HEK293T (cell line): ENCODE results near the gene SF3B6.

Experiments
- CTCF ChIA-PET: fragments of 350-600 bp; formaldehyde crosslinking; extraction: SDS; loops from one replicate; lab custom pipeline; 2021; ENCODE audit warnings: antibody characterized with exemption, inconsistent platforms; lab: Yijun Ruan, JAX
- POLR2A ChIA-PET: fragments of 350-600 bp; formaldehyde crosslinking; extraction: SDS; loops from one replicate; lab custom pipeline; 2020; ENCODE audit warnings: antibody characterized with exemption, inconsistent platforms; lab: Yijun Ruan, JAX
- DNase-seq: peaks from one replicate; pipeline ENCODE4 v3.0.0; 2012; ENCODE audit warnings: mixed read lengths; ENCODE audit errors: extremely low spot score
- ARNT ChIP-seq: fragments of 450-650 bp; IDR thresholded peaks from 2 replicates; pipeline ENCODE4 v1.6.1; 2017; ENCODE audit warnings: mild to moderate bottlenecking
- BHLHE40 ChIP-seq: fragments of 450-650 bp; IDR thresholded peaks from 2 replicates; pipeline ENCODE4 v1.6.1; 2016; ENCODE audit warnings: mild to moderate bottlenecking, moderate library complexity, borderline replicate concordance
- CTBP1 ChIP-seq: fragments of 450-650 bp; IDR thresholded peaks from 2 replicates; pipeline ENCODE4 v1.6.1; 2016; ENCODE audit warnings: borderline replicate concordance
- ELF4 ChIP-seq: fragments of 450-650 bp; IDR thresholded peaks from 2 replicates; pipeline ENCODE4 v1.6.1; 2017; ENCODE audit warnings: antibody characterized with exemption
- FOXA1 ChIP-seq: fragments of 450-650 bp; IDR thresholded peaks from 2 replicates; pipeline ENCODE4 v1.6.1; 2016; ENCODE audit warnings: mild to moderate bottlenecking
- FOXK2 ChIP-seq: fragments of 450-650 bp; IDR thresholded peaks from 2 replicates; pipeline ENCODE4 v1.6.1; 2016; ENCODE audit warnings: mild to moderate bottlenecking
- FOXM1 ChIP-seq: fragments of 450-650 bp; IDR thresholded peaks from 2 replicates; pipeline ENCODE4 v1.6.1; 2017; ENCODE audit warnings: mild to moderate bottlenecking, borderline replicate concordance
- HDGF ChIP-seq: fragments of 450-650 bp; IDR thresholded peaks from 2 replicates; pipeline ENCODE4 v1.6.1; 2017; ENCODE audit warnings: antibody characterized with exemption, borderline replicate concordance
- L3MBTL2 ChIP-seq: fragments of 450-650 bp; conservative IDR thresholded peaks from 2 replicates; pipeline ENCODE4 v1.6.1; 2016; ENCODE audit warnings: mild to moderate bottlenecking
- LEF1 ChIP-seq: fragments of 450-650 bp; IDR thresholded peaks from 2 replicates; pipeline ENCODE4 v1.6.1; 2017; ENCODE audit warnings: mild to moderate bottlenecking, borderline replicate concordance
- NFRKB ChIP-seq: fragments of 450-650 bp; IDR thresholded peaks from 2 replicates; pipeline ENCODE4 v1.6.1; 2016; ENCODE audit warnings: mild to moderate bottlenecking, moderate library complexity
- SP1 ChIP-seq: fragments of 450-650 bp; IDR thresholded peaks from 2 replicates; pipeline ENCODE4 v1.6.1; 2017
- TARDBP ChIP-seq: fragments of 450-650 bp; IDR thresholded peaks from 2 replicates; pipeline ENCODE4 v1.6.1; 2016
- TF ChIP-seq, protein P1 (sequence below): fragments of 450-650 bp; IDR thresholded peaks from 2 replicates; pipeline ENCODE4 v1.6.1; 2016

SF3B6 gene

DNA sequence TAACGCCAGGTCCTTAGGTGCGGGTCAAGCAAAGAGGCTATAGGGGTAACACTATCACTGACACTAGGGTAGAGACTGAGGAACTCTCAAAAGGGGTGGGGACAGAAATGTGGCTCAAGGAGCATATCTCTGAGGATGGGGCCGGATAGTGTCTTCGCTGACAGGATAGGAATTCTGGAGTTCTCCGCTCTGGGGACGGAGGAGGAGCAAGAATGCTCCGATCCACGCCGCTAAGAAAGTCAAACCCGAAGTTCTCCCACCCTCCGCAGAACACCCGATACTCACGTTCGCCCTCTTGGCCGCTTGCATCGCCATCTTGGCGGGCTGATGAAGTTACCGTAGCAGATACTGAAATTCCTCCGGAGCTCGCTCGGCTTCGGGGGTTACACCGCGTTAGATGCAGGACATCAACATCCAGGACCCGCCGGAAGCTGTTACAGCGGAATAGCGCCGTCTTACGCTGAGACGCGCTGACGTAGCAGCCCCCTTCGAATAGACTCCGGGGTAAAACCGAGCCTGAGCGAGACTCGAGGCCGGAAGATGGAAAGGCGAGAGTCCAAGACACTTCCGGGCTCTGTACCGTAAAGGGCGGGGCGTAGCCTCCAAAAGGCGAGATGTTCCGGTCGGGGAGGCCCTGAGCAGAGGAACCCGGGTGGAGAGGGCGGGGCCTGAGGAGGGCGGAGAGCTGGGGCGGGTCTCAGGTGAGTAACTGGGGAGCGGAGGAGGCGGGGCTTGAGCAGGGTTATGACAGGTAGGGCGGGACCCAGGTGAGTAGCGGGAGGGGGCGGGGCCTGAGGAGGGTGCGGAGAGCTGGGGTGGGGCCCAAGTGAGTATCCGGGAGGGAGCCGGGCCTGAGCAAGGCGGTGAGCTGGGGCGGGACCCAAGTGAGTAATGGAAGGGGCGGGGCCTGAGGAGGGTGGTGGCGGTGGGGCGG is at the start of gene SF3B6:
SF3B6 (minus strand) TSS at position 412 of the 934 bp plus-strand sequence; CDS start at position 315, 97 bp downstream.
- peak; percentile 93 for DNase-seq
- POLR2A ChIA-PET = interaction anchor here (0.7 to 2.4 kb wide), 14 partner anchors 8 to 287 kb away, joined by 3 to 27 read pairs (median 6); partner anchors contain the start of genes ATAD2B, FAM228B, FKBP1B and ITSN2
- TF ChIP-seq FOXA1 (no peak), FOXK2 (peak; percentile 78), NFRKB (peak; percentile 30; the same call in 1 of the 2 replicates), CTBP1 (peak; percentile 84; the same call in 1 of the 2 replicates), ELF4 (peak; percentile 85), LEF1 (no peak), ARNT (peak; percentile 62; the same call in 1 of the 2 replicates)
- TF ChIP-seq, protein P1, sequence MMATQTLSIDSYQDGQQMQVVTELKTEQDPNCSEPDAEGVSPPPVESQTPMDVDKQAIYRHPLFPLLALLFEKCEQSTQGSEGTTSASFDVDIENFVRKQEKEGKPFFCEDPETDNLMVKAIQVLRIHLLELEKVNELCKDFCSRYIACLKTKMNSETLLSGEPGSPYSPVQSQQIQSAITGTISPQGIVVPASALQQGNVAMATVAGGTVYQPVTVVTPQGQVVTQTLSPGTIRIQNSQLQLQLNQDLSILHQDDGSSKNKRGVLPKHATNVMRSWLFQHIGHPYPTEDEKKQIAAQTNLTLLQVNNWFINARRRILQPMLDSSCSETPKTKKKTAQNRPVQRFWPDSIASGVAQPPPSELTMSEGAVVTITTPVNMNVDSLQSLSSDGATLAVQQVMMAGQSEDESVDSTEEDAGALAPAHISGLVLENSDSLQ = peak; percentile 69
- CTCF ChIA-PET = interaction anchor here (0.8 kb wide), 1 partner anchor 714 kb away, joined by 3 read pairs; no protein-coding TSS in a partner anchor

DNA sequence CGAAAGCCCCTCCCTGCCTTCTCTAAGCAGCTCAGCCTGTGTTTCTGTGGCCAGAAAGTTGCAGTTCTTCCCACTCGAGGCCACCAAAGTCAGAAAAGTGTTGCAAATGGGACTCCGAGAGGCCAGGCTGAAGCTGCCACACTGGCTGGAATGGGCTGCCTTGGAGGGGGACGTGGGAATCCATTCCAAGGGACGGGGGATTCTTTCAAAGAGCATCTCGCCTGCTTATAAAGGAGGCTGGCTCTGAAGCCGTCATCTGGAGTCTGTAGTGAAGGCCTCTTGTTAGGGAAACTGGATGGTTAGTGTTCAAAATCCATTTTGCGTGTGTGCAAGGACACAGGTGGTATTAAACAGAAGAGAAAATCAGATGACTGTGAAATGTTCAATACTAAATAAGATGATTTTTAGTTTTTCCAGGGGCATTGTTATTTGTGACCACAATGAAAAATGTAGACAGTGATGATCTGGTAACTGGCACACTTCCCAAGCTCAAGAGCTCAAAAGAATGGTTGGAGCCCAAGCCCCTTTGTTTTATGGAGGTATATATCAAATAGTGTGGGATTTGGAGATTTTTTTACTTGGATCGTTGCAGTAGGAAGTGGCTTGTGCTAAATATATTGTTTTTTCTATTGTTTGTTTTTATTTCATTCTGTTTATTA is 47.9 kb upstream of the SF3B6 start:
- ChIA-PET CTCF (interaction anchor here (0.6 to 0.9 kb wide), 3 partner anchors 45 to 871 kb away, joined by 3 to 4 read pairs (median 4); no protein-coding TSS in a partner anchor), POLR2A (interaction anchor here (0.7 to 3.5 kb wide), 6 partner anchors 14 to 77 kb away, joined by 3 to 26 read pairs (median 4); partner anchors contain the start of genes SF3B6, TP53I3 and WDCP)
- no peak for DNase-seq
- TF ChIP-seq, protein P1 = no peak
- peak; percentile 73 for TF ChIP-seq L3MBTL2
- no peak for TF ChIP-seq FOXA1
- TF ChIP-seq BHLHE40 = no peak
- TF ChIP-seq HDGF = 0 out of 2 replicates have a peak, but pooled peaks have one; percentile 48
- TF ChIP-seq FOXK2 = no peak

DNA sequence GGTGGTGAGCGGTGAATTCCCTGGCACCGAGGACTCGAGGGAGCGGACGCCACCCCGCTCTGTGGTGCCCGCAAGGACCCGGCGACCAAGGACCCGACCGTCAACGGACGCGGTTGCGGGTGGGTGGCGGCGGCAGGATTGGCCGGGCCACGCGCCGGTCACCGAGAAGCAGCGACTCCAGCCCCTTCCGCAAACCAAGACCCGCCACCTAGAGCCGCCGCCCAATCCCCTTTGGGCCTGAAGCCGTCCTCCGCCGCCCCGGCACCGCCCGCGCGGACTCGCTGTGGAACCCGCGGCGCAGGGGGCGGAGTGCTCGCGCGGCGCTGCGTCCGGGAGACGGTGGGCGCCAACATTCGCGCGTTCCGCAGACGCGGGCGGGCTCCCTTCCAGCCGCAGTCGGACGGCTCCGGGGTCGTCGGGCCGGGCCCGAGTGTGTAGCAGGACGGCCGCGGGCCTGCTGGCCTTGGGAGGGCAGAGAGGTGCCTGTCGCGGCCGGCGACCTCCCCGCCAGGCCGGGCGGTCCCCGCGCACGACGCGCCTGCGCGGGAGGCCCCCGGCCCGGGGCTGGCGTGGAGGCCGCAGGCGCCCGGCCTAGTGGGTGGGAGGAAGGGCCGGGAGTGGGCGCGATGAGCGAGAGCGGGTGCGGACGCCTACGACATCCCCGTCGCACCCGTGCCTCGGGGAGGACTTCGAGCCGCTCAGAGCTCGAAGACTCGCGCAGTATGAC is 47.2 kb upstream of the SF3B6 start, which contains the start of the genes FAM228B and PFN4:
FAM228B (plus strand) TSS at position 275 of the 727 bp plus-strand sequence. CDS start 893 bp downstream, outside the sequence.
PFN4 (minus strand) TSS at position 140 of the 727 bp plus-strand sequence. CDS start 799 bp downstream, outside the sequence.
- TF ChIP-seq FOXM1 (peak; percentile 22; the same call in 1 of the 2 replicates), SP1 (no peak), TARDBP (0 out of 2 replicates have a peak, but pooled peaks have one; percentile 70)
- TF ChIP-seq, protein P1 = peak; percentile 97
- POLR2A ChIA-PET = interaction anchor here (0.7 to 3.5 kb wide), 9 partner anchors 12 to 76 kb away, joined by 3 to 26 read pairs (median 4); partner anchors contain the start of genes SF3B6, TP53I3 and WDCP
- CTCF ChIA-PET = interaction anchor here (0.6 to 0.9 kb wide), 3 partner anchors 14 to 389 kb away, joined by 3 to 4 read pairs (median 3); no protein-coding TSS in a partner anchor
- DNase-seq = peak; percentile 81

DNA sequence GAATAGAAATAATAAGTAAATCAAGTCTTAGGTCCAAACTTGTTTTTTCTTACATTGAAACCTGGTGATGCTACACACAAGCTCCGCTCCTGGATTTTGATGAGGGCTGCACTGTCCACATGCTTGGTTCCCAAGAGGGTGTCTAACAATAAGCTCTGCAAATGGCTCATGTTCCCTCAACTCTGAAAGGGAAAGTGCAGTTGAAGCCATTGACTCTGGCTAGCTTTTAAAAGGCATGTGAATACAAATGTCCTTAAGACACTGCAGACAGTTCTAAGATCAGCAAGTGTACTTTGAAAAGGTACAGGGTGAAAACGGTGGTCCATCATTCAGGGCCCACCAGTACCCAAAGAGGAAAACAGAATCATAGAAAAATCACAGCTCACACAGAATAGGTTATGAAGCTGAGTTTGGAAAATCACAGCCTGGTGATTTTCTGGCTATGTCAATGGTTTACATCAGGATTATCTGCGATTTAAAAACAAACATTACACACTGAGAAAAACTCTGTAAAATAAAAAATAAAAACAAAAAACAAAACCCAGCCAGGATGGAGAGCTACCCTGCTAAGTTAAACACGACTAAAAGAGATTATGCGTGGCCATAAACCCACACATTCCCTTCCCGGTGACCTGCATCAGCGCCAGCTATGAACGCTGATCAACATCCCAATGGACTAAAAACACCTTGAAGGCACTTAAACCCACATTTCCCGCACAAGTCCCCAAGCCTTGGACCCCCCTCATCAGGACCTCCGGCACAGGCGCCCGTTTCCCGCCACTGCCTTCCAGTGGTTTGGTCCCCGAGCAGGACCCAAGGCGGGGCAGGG is 46.5 kb upstream of the SF3B6 start:
- CTCF ChIA-PET = interaction anchor here (0.6 to 0.8 kb wide), 5 partner anchors 14 to 390 kb away, joined by 3 to 9 read pairs (median 3); no protein-coding TSS in a partner anchor
- no peak for TF ChIP-seq BHLHE40
- TF ChIP-seq FOXA1 = no peak
- peak; percentile 70; the same call in 1 of the 2 replicates for TF ChIP-seq HDGF
- TF ChIP-seq FOXM1 = no peak
- no peak for TF ChIP-seq LEF1
- TF ChIP-seq CTBP1 = no peak
- TF ChIP-seq FOXK2 = no peak
- TF ChIP-seq ELF4 = no peak
- TF ChIP-seq L3MBTL2 = peak; percentile 87; the same call in 1 of the 2 replicates
- no peak for TF ChIP-seq ARNT
- DNase-seq = no peak
- POLR2A ChIA-PET = interaction anchor here (0.6 to 3.5 kb wide), 8 partner anchors 9 to 195 kb away, joined by 3 to 26 read pairs (median 4); partner anchors contain the start of genes ATAD2B, SF3B6, TP53I3 and WDCP
